Endodermal cell (in vitro differentiated cells): ENCODE measurements around the gene ZDHHC7. TPM values are rescaled to one million over a fixed set of nuclear protein-coding genes. Genes with fewer than 3 reads are reported as not detected.

ENCODE experiments used
- DNase-seq: peaks from one replicate; pipeline ENCODE4 v3.0.0-alpha.2; 2017
- H3K27ac ChIP-seq: 2 replicates; pipeline ENCODE4 v1.5.1; 2013; ENCODE audit warnings: mild to moderate bottlenecking, low read depth, low read length, moderate library complexity
- H3K27me3 ChIP-seq: 2 replicates; pipeline ENCODE4 v1.6.1; 2013; ENCODE audit warnings: mild to moderate bottlenecking, low read length, moderate library complexity; ENCODE audit not compliant: insufficient read depth, control insufficient read depth, poor library complexity, severe bottlenecking
- H3K36me3 ChIP-seq: 2 replicates; pipeline ENCODE4 v1.7.0; 2013; ENCODE audit warnings: mild to moderate bottlenecking, low read length, moderate library complexity; ENCODE audit not compliant: control insufficient read depth, insufficient read depth
- H3K4me1 ChIP-seq: one replicate; pipeline ENCODE4 v1.7.0; 2013; ENCODE audit warnings: low read length; ENCODE audit not compliant: control insufficient read depth, insufficient read depth
- H3K4me3 ChIP-seq: 2 replicates; pipeline ENCODE4 v1.5.1; 2013; ENCODE audit warnings: mild to moderate bottlenecking, low read length, moderate library complexity
- H3K9ac ChIP-seq: 2 replicates; pipeline ENCODE4 v1.6.1; 2013; ENCODE audit warnings: mild to moderate bottlenecking, low read length, moderate library complexity; ENCODE audit not compliant: poor library complexity, severe bottlenecking; ENCODE audit errors: extremely low read depth
- H3K9me3 ChIP-seq: 2 replicates; pipeline ENCODE4 v1.6.1; 2013; ENCODE audit warnings: mild to moderate bottlenecking, low read length, moderate library complexity; ENCODE audit not compliant: control insufficient read depth
- H3K27ac Mint-ChIP-seq: 2 replicates; pipeline ENCODE4 v1.8.0; 2020; ENCODE audit warnings: mixed read lengths
- H3K27me3 Mint-ChIP-seq: 2 replicates; pipeline ENCODE4 v1.8.0; 2021; ENCODE audit warnings: mild to moderate bottlenecking, mixed read lengths; ENCODE audit not compliant: insufficient read depth
- H3K36me3 Mint-ChIP-seq: 2 replicates; pipeline ENCODE4 v1.8.0; 2020; ENCODE audit warnings: low read depth, mixed read lengths
- H3K4me1 Mint-ChIP-seq: 2 replicates; pipeline ENCODE4 v1.8.0; 2020; ENCODE audit warnings: mixed read lengths
- H3K4me3 Mint-ChIP-seq: 2 replicates; pipeline ENCODE4 v1.8.0; 2020; ENCODE audit warnings: mild to moderate bottlenecking, moderate library complexity, mixed read lengths
- H3K9me3 Mint-ChIP-seq: 2 replicates; pipeline ENCODE4 v1.8.0; 2020; ENCODE audit warnings: mild to moderate bottlenecking, mixed read lengths
- CTCF ChIP-seq: fragments of 200-600 bp; sonication (generic); conservative IDR thresholded peaks from 2 replicates; pipeline ENCODE4 v1.5.0; 2021; ENCODE audit warnings: antibody characterized with exemption, mild to moderate bottlenecking
- WGBS, 2 experiments: methylation state at CpG; one replicate each; pipeline versions ENCODE4 v1.1.5 to v1.1.7; 2013; ENCODE audit warnings: missing lambda C conversion rate in 2 of 2, mixed read lengths in 1 of 2; ENCODE audit not compliant: insufficient coverage in 1 of 2, insufficient read length in 1 of 2; 5-methylcytosine and 5-hydroxymethylcytosine counted together
- total RNA-seq, 2 donors: library from RNA; stranded (reverse); fragmentation: NEBNext Ultra II Directional in 1 of 2; extraction: Animal tissue kit (Norgen Biotek cat#: 25700) in 1 of 2; gene quantifications; 2 replicates in 1 of 2; 3 replicates in 1 of 2; pipeline ENCODE4 v1.2.1, GENCODE V29; 2021

Gene ZDHHC7
- total RNA-seq, 2 donors from 2014 or later, result 58.7 to 61.8 TPM

- Mint-ChIP-seq H3K9me3 (no peaks in the 10 kb centered on the region), H3K4me3 (no peak overlapping the region), H3K27ac (no peak overlapping the region), H3K36me3 (no peaks in the 10 kb centered on the region), H3K27me3 (no peaks in the 10 kb centered on the region), H3K4me1 (peaks cover 24% of the 10 kb centered on the region)
- Histone ChIP-seq H3K27me3 (no peaks in the 10 kb centered on the region), H3K36me3 (no peaks in the 10 kb centered on the region), H3K4me1 (peaks cover 8% of the 10 kb centered on the region), H3K4me3 (no peak overlapping the region), H3K27ac (no peak overlapping the region), H3K9me3 (no peaks in the 10 kb centered on the region), H3K9ac (no peak overlapping the region)
- WGBS, 2 experiments, result 91 to 92% methylated on average over 8 of the region's 8 CpGs
- TF ChIP-seq CTCF, result no peak
- DNase-seq, result no peak
Measured at GRCh38 chr16:85051067-85051581, 39.8 kb upstream of the ZDHHC7 start.

- no peak overlapping the region for H3K9ac ChIP-seq
- no peaks in the 10 kb centered on the region for H3K27me3 ChIP-seq
- no peak for TF ChIP-seq CTCF
- H3K9me3 ChIP-seq, result no peaks in the 10 kb centered on the region
- no peak overlapping the region for H3K4me3 ChIP-seq
- H3K27ac Mint-ChIP-seq, result no peak overlapping the region
- WGBS, 2 experiments, result 94 to 98% methylated on average over 9 to 15 of the region's 15 CpGs
- H3K36me3 ChIP-seq, result no peaks in the 10 kb centered on the region
- peaks cover 15% of the 10 kb centered on the region for H3K4me1 Mint-ChIP-seq
- H3K27me3 Mint-ChIP-seq, result no peaks in the 10 kb centered on the region
- H3K4me3 Mint-ChIP-seq, result no peak overlapping the region
- no peak overlapping the region for H3K27ac ChIP-seq
- H3K4me1 ChIP-seq, result no peaks in the 10 kb centered on the region
- no peak for DNase-seq
- no peaks in the 10 kb centered on the region for H3K36me3 Mint-ChIP-seq
- no peaks in the 10 kb centered on the region for H3K9me3 Mint-ChIP-seq
Measured at GRCh38 chr16:85049706-85050305, 38.5 kb upstream of the ZDHHC7 start.

- no peaks in the 10 kb centered on the region for H3K27me3 Mint-ChIP-seq
- H3K27me3 ChIP-seq, result no peaks in the 10 kb centered on the region
- H3K27ac ChIP-seq, result no peak overlapping the region
- 94 to 95% methylated on average over 8 to 17 of the region's 17 CpGs for WGBS, 2 experiments
- no peak overlapping the region for H3K9ac ChIP-seq
- no peak overlapping the region for H3K4me3 Mint-ChIP-seq
- no peaks in the 10 kb centered on the region for H3K36me3 Mint-ChIP-seq
- H3K9me3 Mint-ChIP-seq, result no peaks in the 10 kb centered on the region
- no peak for DNase-seq
- H3K4me3 ChIP-seq, result no peak overlapping the region
- no peaks in the 10 kb centered on the region for H3K36me3 ChIP-seq
- H3K4me1 Mint-ChIP-seq, result peaks cover 15% of the 10 kb centered on the region
- H3K27ac Mint-ChIP-seq, result no peak overlapping the region
- H3K9me3 ChIP-seq, result no peaks in the 10 kb centered on the region
- no peaks in the 10 kb centered on the region for H3K4me1 ChIP-seq
- TF ChIP-seq CTCF, result no peak
Measured at GRCh38 chr16:85048921-85049562, 37.7 kb upstream of the ZDHHC7 start.
